Measurements from ENCODE around the gene BATF3. TPM values are rescaled to one million over a fixed set of nuclear protein-coding genes. Genes with fewer than 3 reads are reported as not detected.

Gene BATF3
- total RNA-seq, 1 donor from 2014 or later, result 0.52 TPM

DNA sequence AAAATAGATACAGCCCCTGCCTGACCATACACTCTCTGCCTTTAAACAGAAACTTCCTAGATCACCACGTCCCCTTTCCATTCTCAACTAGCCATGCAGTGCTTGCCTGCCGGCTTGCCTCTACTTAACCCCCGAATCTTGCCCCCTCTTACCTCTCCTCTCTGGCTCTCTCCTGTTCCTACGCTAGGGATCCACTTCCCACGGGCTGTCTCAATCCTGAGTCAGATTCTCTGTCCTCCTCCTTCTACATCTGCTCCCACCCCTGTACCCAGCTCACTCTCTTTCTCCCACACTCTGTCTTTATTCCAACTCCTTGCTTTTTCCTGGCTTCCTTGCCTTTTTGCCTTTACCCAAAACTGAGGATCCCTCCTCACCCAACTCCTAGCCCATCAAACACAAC is 61.7 kb downstream of the BATF3 start:
- Histone ChIP-seq H3K4me3 (ENCODE audit: low read length in 3 of 3) (peak overlapping the region in 2 of 3 donors; percentile 12 to 56), H3K27ac (ENCODE audit: low read depth, low read length) (peak overlapping the region; percentile 83), H3K9me3 (ENCODE audit: control insufficient read depth in 3 of 3, low read length in 3 of 3) (peaks cover 0 to 3% (median 0%) of the 10 kb centered on the region in 3 donors), H3K27me3 (ENCODE audit: control insufficient read depth in 3 of 3, insufficient read depth in 3 of 3, low read length in 3 of 3) (no peaks in the 10 kb centered on the region), H3K4me1 (ENCODE audit: control insufficient read depth in 3 of 3, insufficient read depth in 3 of 3, low read length in 3 of 3) (peaks cover 17 to 36% (median 25%) of the 10 kb centered on the region in 3 donors), H3K9ac (ENCODE audit: low read depth in 1 of 3, low read length in 3 of 3) (peak overlapping the region in 2 of 3 donors; percentile 58 to 72), H3K36me3 (ENCODE audit: control insufficient read depth in 3 of 3, insufficient read depth in 3 of 3, low read length in 3 of 3) (no peaks in the 10 kb centered on the region)

Other genes with a start within 250 kb of the BATF3 start
- 4.7 TPM for gene ATF3, start 91.1 kb downstream of the BATF3 start, total RNA-seq
- gene NSL1, start 91.9 kb upstream of the BATF3 start, total RNA-seq, result 27.7 TPM
- 9.9 TPM for gene TATDN3, start 92.1 kb upstream of the BATF3 start, total RNA-seq
- gene SPATA45, start 147.8 kb upstream of the BATF3 start, total RNA-seq, result 1.6 TPM
- 10.4 TPM for gene FLVCR1, start 158.4 kb upstream of the BATF3 start, total RNA-seq

Measured in skeletal muscle tissue (tissue), 4 donors.